ENCODE measurements around the gene SCGB3A2.

SCGB3A2 gene

DNA sequence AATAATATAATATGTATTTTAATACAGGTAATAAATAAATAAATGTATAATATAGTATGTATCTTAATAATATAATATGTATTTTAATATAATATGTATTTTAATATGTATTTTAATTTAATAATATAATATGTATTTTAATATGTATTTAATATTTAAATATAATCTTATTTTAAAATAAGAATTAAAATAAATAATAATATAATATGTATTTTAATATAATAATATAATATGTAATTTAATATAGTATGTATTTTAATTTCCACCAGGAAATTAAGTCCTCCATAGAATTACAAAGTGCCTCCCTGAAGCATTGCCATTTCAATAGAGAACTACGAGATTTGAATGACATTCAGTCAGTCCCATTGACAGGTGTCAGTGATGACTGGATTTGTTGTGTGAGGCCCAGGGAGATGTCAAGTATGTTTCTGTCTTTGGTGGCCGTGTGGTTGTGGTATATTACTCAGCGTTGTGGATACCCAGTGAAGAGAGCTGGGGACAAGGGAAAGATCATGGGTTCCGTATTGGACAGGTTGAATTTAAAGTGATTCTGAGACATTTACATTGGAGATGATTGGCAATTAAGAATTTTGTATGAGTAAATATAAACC, 42.0 kb downstream of the SCGB3A2 start:
- Histone ChIP-seq H3K4me3 (ENCODE audit: low read depth in 1 of 5, low read length in 5 of 5) (no peak overlapping the region), H3K9ac (ENCODE audit: low read length in 5 of 5) (no peak overlapping the region), H3K27me3 (ENCODE audit: control insufficient read depth in 5 of 5, insufficient read depth in 4 of 5, low read length in 5 of 5) (peaks cover 0 to 5% (median 0%) of the 10 kb centered on the region in 5 donors), H3K27ac (ENCODE audit: low read depth, low read length) (no peak overlapping the region), H3K9me3 (ENCODE audit: control insufficient read depth in 5 of 5, low read length in 5 of 5) (no peaks in the 10 kb centered on the region), H3K4me1 (ENCODE audit: control insufficient read depth in 5 of 5, insufficient read depth in 5 of 5, low read length in 5 of 5) (no peaks in the 10 kb centered on the region), H3K36me3 (ENCODE audit: control insufficient read depth in 5 of 5, insufficient read depth in 5 of 5, low read length in 5 of 5) (no peaks in the 10 kb centered on the region)

DNA sequence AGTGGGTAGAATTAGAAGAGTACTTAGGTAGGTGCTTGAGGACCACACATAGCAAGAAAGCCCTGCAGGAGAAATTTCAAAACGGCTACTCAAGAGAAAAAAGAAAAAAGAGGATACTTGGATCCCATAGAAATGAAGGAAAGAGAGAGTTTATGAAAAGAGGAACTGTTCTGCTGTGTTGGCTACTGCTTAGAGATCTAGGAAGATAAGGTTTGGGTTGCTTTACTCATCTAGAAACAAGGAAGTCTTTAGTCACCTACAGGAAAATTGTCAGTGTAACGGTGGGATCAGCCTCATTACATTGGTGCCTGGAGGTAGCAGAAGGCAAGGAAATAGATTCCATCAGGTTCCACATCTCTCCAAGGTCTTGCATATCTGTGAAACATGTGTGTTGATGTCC, 42.6 kb downstream of the SCGB3A2 start:
- Histone ChIP-seq H3K4me1 (ENCODE audit: control insufficient read depth in 5 of 5, insufficient read depth in 5 of 5, low read length in 5 of 5) (no peaks in the 10 kb centered on the region), H3K9ac (ENCODE audit: low read length in 5 of 5) (no peak overlapping the region), H3K36me3 (ENCODE audit: control insufficient read depth in 5 of 5, insufficient read depth in 5 of 5, low read length in 5 of 5) (no peaks in the 10 kb centered on the region), H3K9me3 (ENCODE audit: control insufficient read depth in 5 of 5, low read length in 5 of 5) (no peaks in the 10 kb centered on the region), H3K27me3 (ENCODE audit: control insufficient read depth in 5 of 5, insufficient read depth in 4 of 5, low read length in 5 of 5) (peaks cover 0 to 5% (median 0%) of the 10 kb centered on the region in 5 donors), H3K4me3 (ENCODE audit: low read depth in 1 of 5, low read length in 5 of 5) (no peak overlapping the region), H3K27ac (ENCODE audit: low read depth, low read length) (no peak overlapping the region)

DNA sequence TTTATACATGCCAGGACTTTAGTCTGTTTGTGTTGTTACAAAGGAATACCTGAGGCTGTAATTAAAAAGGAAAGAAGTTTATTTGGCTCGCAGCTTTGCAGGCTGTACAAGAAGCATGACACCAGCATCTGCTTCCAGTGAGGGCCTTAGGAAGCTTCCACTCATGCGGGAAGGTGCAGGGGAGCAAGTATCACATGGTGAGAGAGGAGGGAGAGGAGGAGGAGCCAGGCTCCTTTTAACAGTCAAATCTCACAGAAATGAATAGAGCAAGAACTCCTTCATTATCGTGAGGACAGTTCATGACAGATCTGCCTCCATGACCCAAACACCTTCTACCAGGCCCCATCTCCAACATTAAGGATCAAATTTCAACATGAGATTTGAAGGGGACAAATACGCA, 46.5 kb downstream of the SCGB3A2 start:
- Histone ChIP-seq H3K4me1 (ENCODE audit: control insufficient read depth in 5 of 5, insufficient read depth in 5 of 5, low read length in 5 of 5) (no peaks in the 10 kb centered on the region), H3K36me3 (ENCODE audit: control insufficient read depth in 5 of 5, insufficient read depth in 5 of 5, low read length in 5 of 5) (no peaks in the 10 kb centered on the region), H3K27me3 (ENCODE audit: control insufficient read depth in 5 of 5, insufficient read depth in 4 of 5, low read length in 5 of 5) (peaks cover 0 to 5% (median 0%) of the 10 kb centered on the region in 5 donors), H3K27ac (ENCODE audit: low read depth, low read length) (no peak overlapping the region), H3K9me3 (ENCODE audit: control insufficient read depth in 5 of 5, low read length in 5 of 5) (no peaks in the 10 kb centered on the region), H3K4me3 (ENCODE audit: low read depth in 1 of 5, low read length in 5 of 5) (no peak overlapping the region), H3K9ac (ENCODE audit: low read length in 5 of 5) (no peak overlapping the region)

DNA sequence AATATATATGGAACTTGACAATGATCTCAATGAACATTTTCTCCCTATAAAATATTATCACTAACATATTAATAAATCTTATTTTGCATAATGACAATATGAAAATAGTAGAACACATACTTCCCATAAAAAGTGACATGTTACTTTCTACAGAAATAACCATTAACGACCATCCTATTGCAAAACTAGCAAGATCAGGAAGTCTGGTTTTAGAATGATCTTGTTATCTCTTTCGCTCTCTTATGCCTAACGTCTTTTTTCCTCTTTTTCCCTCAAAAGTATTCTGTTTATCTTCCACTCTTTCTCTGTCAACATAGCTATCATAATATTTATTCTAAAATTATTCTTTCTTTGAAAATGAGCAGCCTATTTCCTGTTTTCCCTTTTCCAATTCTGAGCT, 49.4 kb downstream of the SCGB3A2 start:
- H3K27ac ChIP-seq (ENCODE audit: low read depth, low read length): no peak overlapping the region
- H3K4me3 ChIP-seq (ENCODE audit: low read depth in 1 of 5, low read length in 5 of 5): no peak overlapping the region
- H3K9me3 ChIP-seq (ENCODE audit: control insufficient read depth in 5 of 5, low read length in 5 of 5): no peaks in the 10 kb centered on the region
- no peaks in the 10 kb centered on the region for H3K27me3 ChIP-seq (ENCODE audit: control insufficient read depth in 5 of 5, insufficient read depth in 4 of 5, low read length in 5 of 5)
- no peaks in the 10 kb centered on the region for H3K4me1 ChIP-seq (ENCODE audit: control insufficient read depth in 5 of 5, insufficient read depth in 5 of 5, low read length in 5 of 5)
- H3K9ac ChIP-seq (ENCODE audit: low read length in 5 of 5): no peak overlapping the region
- no peaks in the 10 kb centered on the region for H3K36me3 ChIP-seq (ENCODE audit: control insufficient read depth in 5 of 5, insufficient read depth in 5 of 5, low read length in 5 of 5)

DNA sequence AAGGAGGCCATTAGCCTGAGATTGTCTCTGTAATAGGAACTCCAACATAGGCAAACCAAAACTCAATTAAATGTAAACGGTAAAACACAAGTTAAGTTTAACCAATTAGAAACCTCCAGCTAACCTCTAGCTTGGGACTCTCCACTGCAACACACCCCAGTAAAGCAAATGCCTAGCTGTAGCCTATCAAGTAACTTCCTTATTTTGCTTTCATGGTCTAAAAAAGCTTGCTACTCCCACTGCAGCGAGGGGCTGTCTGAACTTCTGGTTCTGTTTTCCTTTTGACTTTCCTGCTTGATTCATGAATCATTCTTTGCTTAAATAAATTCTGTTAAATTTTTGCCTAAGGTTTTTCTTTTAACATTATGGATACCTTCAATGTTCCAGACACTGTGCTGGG, 52.3 kb downstream of the SCGB3A2 start:
- no peaks in the 10 kb centered on the region for H3K9me3 ChIP-seq (ENCODE audit: control insufficient read depth in 5 of 5, low read length in 5 of 5)

More for the DNA sequence above, 52.3 kb downstream of the SCGB3A2 start:
- no peak overlapping the region for H3K27ac ChIP-seq (ENCODE audit: low read depth, low read length)
- H3K9ac ChIP-seq (ENCODE audit: low read length in 5 of 5): no peak overlapping the region
- no peaks in the 10 kb centered on the region for H3K36me3 ChIP-seq (ENCODE audit: control insufficient read depth in 5 of 5, insufficient read depth in 5 of 5, low read length in 5 of 5)
- no peaks in the 10 kb centered on the region for H3K4me1 ChIP-seq (ENCODE audit: control insufficient read depth in 5 of 5, insufficient read depth in 5 of 5, low read length in 5 of 5)
- H3K4me3 ChIP-seq (ENCODE audit: low read depth in 1 of 5, low read length in 5 of 5): no peak overlapping the region
- no peaks in the 10 kb centered on the region for H3K27me3 ChIP-seq (ENCODE audit: control insufficient read depth in 5 of 5, insufficient read depth in 4 of 5, low read length in 5 of 5)

All from subcutaneous abdominal adipose tissue (tissue), 5 donors.